HG03432 (cell line): ENCODE data around the gene KRT73.

Experiments
- ATAC-seq: cut with Tn5 transposase; IDR thresholded peaks from one replicate; pipeline ENCODE4 v1.9.1; 2021; ENCODE audit warnings: mild to moderate bottlenecking, moderate library complexity; ENCODE audit not compliant: unreplicated experiment

Gene KRT73

GRCh38 chr12:52646613-52647012, 28.3 kb upstream of the KRT73 start:
- no peak for ATAC-seq

GRCh38 chr12:52645982-52646381, 27.6 kb upstream of the KRT73 start:
- ATAC-seq, result no peak

- no peak for ATAC-seq
These were observed 26.9 kb upstream of the KRT73 start for GRCh38 chr12:52645120-52645761.

GRCh38 chr12:52644078-52644415, 25.7 kb upstream of the KRT73 start:
- ATAC-seq, result no peak

- ATAC-seq, result no peak
These were observed 25.1 kb upstream of the KRT73 start for GRCh38 chr12:52643233-52644077.

GRCh38 chr12:52641468-52641867, 23.1 kb upstream of the KRT73 start:
- ATAC-seq, result no peak

GRCh38 chr12:52637299-52637698, 18.9 kb upstream of the KRT73 start:
- no peak for ATAC-seq

GRCh38 chr12:52636592-52637258, 18.4 kb upstream of the KRT73 start:
- ATAC-seq, result no peak

- ATAC-seq, result no peak
These were observed 17.8 kb upstream of the KRT73 start for GRCh38 chr12:52636189-52636588.

GRCh38 chr12:52634266-52635056, 16.1 kb upstream of the KRT73 start:
- no peak for ATAC-seq

- ATAC-seq, result no peak
These were observed 15.0 kb upstream of the KRT73 start for GRCh38 chr12:52633383-52633782.

GRCh38 chr12:52632656-52633055, 14.3 kb upstream of the KRT73 start:
- ATAC-seq, result no peak

- no peak for ATAC-seq
These were observed 13.5 kb upstream of the KRT73 start for GRCh38 chr12:52631676-52632459.

GRCh38 chr12:52631264-52631663, 12.9 kb upstream of the KRT73 start:
- ATAC-seq, result no peak

GRCh38 chr12:52630599-52631200, 12.3 kb upstream of the KRT73 start:
- no peak for ATAC-seq

GRCh38 chr12:52630008-52630500, 11.7 kb upstream of the KRT73 start:
- ATAC-seq, result no peak

GRCh38 chr12:52629281-52630007, 11.1 kb upstream of the KRT73 start:
- no peak for ATAC-seq

- ATAC-seq, result no peak
These were observed 10.5 kb upstream of the KRT73 start for GRCh38 chr12:52628841-52629240.

GRCh38 chr12:52628111-52628507, 9.8 kb upstream of the KRT73 start:
- no peak for ATAC-seq
